GM19463 (cell line): Measurements from ENCODE around the gene SLC35A1.

Experiments
- ATAC-seq: cut with Tn5 transposase; IDR thresholded peaks from one replicate; pipeline ENCODE4 v1.9.1; 2021; ENCODE audit warnings: mild to moderate bottlenecking, moderate library complexity; ENCODE audit not compliant: unreplicated experiment

Gene SLC35A1

GRCh38 chr6:87522686-87523085 lies 49.9 kb downstream of the SLC35A1 start:
- ATAC-seq: no peak

- ATAC-seq: no peak
These were observed 56.4 kb downstream of the SLC35A1 start for GRCh38 chr6:87529221-87529620.

GRCh38 chr6:87534377-87535047 lies 61.7 kb downstream of the SLC35A1 start:
- no peak for ATAC-seq

- no peak for ATAC-seq
These were observed 65.9 kb downstream of the SLC35A1 start for GRCh38 chr6:87538510-87539260.

- no peak for ATAC-seq
These were observed 66.8 kb downstream of the SLC35A1 start for GRCh38 chr6:87539554-87539953.

GRCh38 chr6:87540539-87540938 lies 67.8 kb downstream of the SLC35A1 start:
- ATAC-seq: no peak

- ATAC-seq: no peak
These were observed 68.3 kb downstream of the SLC35A1 start for GRCh38 chr6:87541041-87541440.

GRCh38 chr6:87541744-87542143 lies 69.0 kb downstream of the SLC35A1 start:
- no peak for ATAC-seq

- no peak for ATAC-seq
These were observed 71.1 kb downstream of the SLC35A1 start for GRCh38 chr6:87543696-87544473.

- ATAC-seq: no peak
These were observed 71.6 kb downstream of the SLC35A1 start for GRCh38 chr6:87544474-87544735.

- no peak for ATAC-seq
These were observed 79.0 kb downstream of the SLC35A1 start for GRCh38 chr6:87551799-87552198.

GRCh38 chr6:87553159-87553765 lies 80.5 kb downstream of the SLC35A1 start:
- no peak for ATAC-seq

GRCh38 chr6:87555506-87555905 lies 82.7 kb downstream of the SLC35A1 start:
- no peak for ATAC-seq

GRCh38 chr6:87558446-87558845 lies 85.7 kb downstream of the SLC35A1 start:
- no peak for ATAC-seq

- ATAC-seq: no peak
These were observed 88.2 kb downstream of the SLC35A1 start for GRCh38 chr6:87561017-87561416.
